IMR-90 (cell line): ENCODE data around the gene CAMK2G. TPM values are rescaled to one million over a fixed set of nuclear protein-coding genes. Genes with fewer than 3 reads are reported as not detected.

Source experiments
- ATAC-seq: fragments of 200-7000 bp; cut with Tn5 transposase; 2 replicates; pipeline ENCODE4 v1.9.1; 2020; ENCODE audit warnings: low read depth, mild to moderate bottlenecking, moderate library complexity
- BruUV-seq: library from RNA; stranded (reverse); fragments of 400-500 nt; replicated peaks from 2 replicates; lab custom pipeline; 2021; lab: Mats Ljungman, UMichigan
- CTCF ChIA-PET: fragments of 300-600 bp; formaldehyde crosslinking; extraction: SDS; loops from one replicate; lab custom pipeline; 2021; ENCODE audit warnings: antibody characterized with exemption; lab: Yijun Ruan, JAX
- POLR2A ChIA-PET: fragments of 300-600 bp; sonication (Branson Sonifier 250); formaldehyde crosslinking; loops from one replicate; lab custom pipeline; 2022; ENCODE audit warnings: antibody characterized with exemption; ENCODE audit not compliant: unreplicated experiment; lab: Charles Lee
- DNase-seq: peaks from one replicate; pipeline ENCODE4 v3.0.0; 2013
- H2AFZ ChIP-seq: replicated peaks from 2 replicates; pipeline ENCODE3; 2013; ENCODE audit warnings: low read length, mild to moderate bottlenecking; ENCODE audit not compliant: poor library complexity
- H2AK5ac ChIP-seq: 2 replicates; pipeline ENCODE4 v1.6.1; 2013; ENCODE audit warnings: low read depth, low read length, inconsistent platforms
- H2AK9ac ChIP-seq: replicated peaks from 2 replicates; pipeline ENCODE3; 2013; ENCODE audit warnings: mild to moderate bottlenecking, low read depth, low read length, moderate library complexity; ENCODE audit not compliant: poor library complexity
- H2BK120ac ChIP-seq: 2 replicates; pipeline ENCODE4 v1.6.1; 2013; ENCODE audit warnings: low read depth, low read length, inconsistent platforms
- H2BK15ac ChIP-seq: 3 replicates; pipeline ENCODE4 v1.6.1; 2013; ENCODE audit warnings: low read depth, low read length, inconsistent platforms
- H2BK20ac ChIP-seq: 2 replicates; pipeline ENCODE4 v1.6.1; 2013; ENCODE audit warnings: low read depth, mild to moderate bottlenecking, inconsistent platforms, low read length, moderate library complexity
- H2BK5ac ChIP-seq: 2 replicates; pipeline ENCODE4 v1.6.1; 2013; ENCODE audit warnings: mild to moderate bottlenecking, low read depth, low read length, inconsistent platforms; ENCODE audit not compliant: poor library complexity, severe bottlenecking
- H3K14ac ChIP-seq: replicated peaks from 2 replicates; pipeline ENCODE4 v1.6.1; 2013; ENCODE audit warnings: low read depth, low read length, inconsistent platforms
- H3K18ac ChIP-seq: 2 replicates; pipeline ENCODE4 v1.6.1; 2013; ENCODE audit warnings: low read depth, low read length, control low read depth
- H3K23ac ChIP-seq: 2 replicates; pipeline ENCODE4 v1.6.1; 2013; ENCODE audit warnings: low read depth, low read length, inconsistent platforms
- H3K27ac ChIP-seq: 2 replicates; pipeline ENCODE4 v1.5.1; 2013; ENCODE audit warnings: mild to moderate bottlenecking, control low read depth, low read length; ENCODE audit not compliant: insufficient read depth
- H3K27me3 ChIP-seq: 2 replicates; pipeline ENCODE4 v1.6.1; 2013; ENCODE audit warnings: low read length; ENCODE audit not compliant: control insufficient read depth, insufficient read depth
- H3K36me3 ChIP-seq: 2 replicates; pipeline ENCODE4 v1.6.1; 2013; ENCODE audit warnings: low read length, mixed read lengths; ENCODE audit not compliant: control insufficient read depth, insufficient read depth
- H3K4ac ChIP-seq: 2 replicates; pipeline ENCODE4 v1.6.1; 2013; ENCODE audit warnings: low read depth, low read length, inconsistent platforms
- H3K4me1 ChIP-seq: 2 replicates; pipeline ENCODE4 v1.6.1; 2013; ENCODE audit warnings: low read length, mixed read lengths; ENCODE audit not compliant: control insufficient read depth, insufficient read depth
- H3K4me2 ChIP-seq: 2 replicates; pipeline ENCODE4 v1.6.1; 2013; ENCODE audit warnings: low read depth, mild to moderate bottlenecking, control low read depth, low read length, moderate library complexity
- H3K4me3 ChIP-seq: 2 replicates; pipeline ENCODE4 v1.5.1; 2013; ENCODE audit warnings: low read depth, mild to moderate bottlenecking, control low read depth, low read length, moderate library complexity; ENCODE audit not compliant: insufficient read depth
- H3K56ac ChIP-seq: 2 replicates; pipeline ENCODE4 v1.6.1; 2013; ENCODE audit warnings: low read length, inconsistent platforms; ENCODE audit not compliant: insufficient read depth; ENCODE audit errors: extremely low read depth
- H3K79me1 ChIP-seq, 2 experiments: 2 replicates each; pipeline ENCODE4 v1.6.1; 2013; ENCODE audit warnings: low read length in 2 of 2, inconsistent platforms in 1 of 2, low read depth in 1 of 2
- H3K9ac ChIP-seq: 2 replicates; pipeline ENCODE4 v1.6.1; 2013; ENCODE audit warnings: low read depth, low read length, control low read depth
- H3K9me1 ChIP-seq: 2 replicates; pipeline ENCODE4 v1.6.1; 2013; ENCODE audit warnings: low read length, inconsistent platforms; ENCODE audit not compliant: insufficient read depth
- H3K9me3 ChIP-seq: 2 replicates; pipeline ENCODE4 v1.6.1; 2013; ENCODE audit warnings: low read length; ENCODE audit not compliant: control insufficient read depth, insufficient read depth
- H4K20me1 ChIP-seq: 2 replicates; pipeline ENCODE4 v1.6.1; 2013; ENCODE audit warnings: low read length, inconsistent platforms; ENCODE audit not compliant: insufficient read depth
- H4K5ac ChIP-seq: 2 replicates; pipeline ENCODE4 v1.6.1; 2013; ENCODE audit warnings: mild to moderate bottlenecking, low read depth, low read length, control low read depth
- H4K8ac ChIP-seq, 2 experiments: 2 replicates each; pipeline ENCODE4 v1.6.1; 2013; ENCODE audit warnings: low read depth in 2 of 2, low read length in 2 of 2, control low read depth in 1 of 2, inconsistent platforms in 1 of 2
- H4K91ac ChIP-seq: 2 replicates; pipeline ENCODE4 v1.6.1; 2013; ENCODE audit warnings: low read depth, low read length, inconsistent platforms; ENCODE audit not compliant: insufficient read depth
- BHLHE40 ChIP-seq: fragments of 150-350 bp; IDR thresholded peaks from 2 replicates; pipeline ENCODE4 v1.6.1; 2016; ENCODE audit warnings: mild to moderate bottlenecking, low read depth, low read length
- CHD1 ChIP-seq: IDR thresholded peaks from 2 replicates; pipeline ENCODE4 v1.6.1; 2012; ENCODE audit warnings: low read depth, low read length, improper control_type of control experiment
- CTCF ChIP-seq: conservative IDR thresholded peaks from 2 replicates; pipeline ENCODE4 v1.5.1; 2012; ENCODE audit warnings: mild to moderate bottlenecking, low read depth, low read length, improper control_type of control experiment
- ELK1 ChIP-seq: fragments of 150-350 bp; IDR thresholded peaks from 2 replicates; pipeline ENCODE4 v1.6.1; 2016; ENCODE audit warnings: low read depth, mild to moderate bottlenecking, low read length, moderate library complexity, borderline replicate concordance
- MAFK ChIP-seq: IDR thresholded peaks from 2 replicates; pipeline ENCODE4 v1.6.1; 2012; ENCODE audit warnings: low read depth, low read length, improper control_type of control experiment
- MAZ ChIP-seq: IDR thresholded peaks from 2 replicates; pipeline ENCODE4 v1.6.1; 2012; ENCODE audit warnings: low read depth, mild to moderate bottlenecking, low read length, improper control_type of control experiment, moderate library complexity, borderline replicate concordance
- MXI1 ChIP-seq: IDR thresholded peaks from 2 replicates; pipeline ENCODE4 v1.6.1; 2012; ENCODE audit warnings: low read depth, mild to moderate bottlenecking, low read length, moderate library complexity, borderline replicate concordance
- NFE2L2 ChIP-seq: fragments of 150-350 bp; IDR thresholded peaks from 2 replicates; pipeline ENCODE4 v1.6.1; 2016; ENCODE audit warnings: low read depth, mild to moderate bottlenecking, low read length
- RAD21 ChIP-seq: IDR thresholded peaks from 2 replicates; pipeline ENCODE4 v1.6.1; 2012; ENCODE audit warnings: low read length, improper control_type of control experiment
- RCOR1 ChIP-seq: IDR thresholded peaks from 2 replicates; pipeline ENCODE4 v1.6.1; 2012; ENCODE audit warnings: mild to moderate bottlenecking, low read length, improper control_type of control experiment; ENCODE audit not compliant: insufficient replicate concordance
- RFX5 ChIP-seq: IDR thresholded peaks from 2 replicates; pipeline ENCODE4 v1.8.0; 2012; ENCODE audit warnings: low read depth, mild to moderate bottlenecking, low read length, moderate library complexity
- SMC3 ChIP-seq: fragments of 150-350 bp; IDR thresholded peaks from 2 replicates; pipeline ENCODE4 v1.6.1; 2016; ENCODE audit warnings: low read depth, mild to moderate bottlenecking, antibody characterized with exemption, low read length, moderate library complexity
- USF2 ChIP-seq: fragments of 150-350 bp; IDR thresholded peaks from 2 replicates; pipeline ENCODE4 v1.6.1; 2017; ENCODE audit warnings: mild to moderate bottlenecking, antibody characterized with exemption, low read length, low read depth
- WGBS, 2 experiments: methylation state at CpG; one replicate each; pipeline versions ENCODE4 v1.1.5 to v1.1.7; 2013; ENCODE audit warnings: missing lambda C conversion rate in 2 of 2; ENCODE audit not compliant: insufficient read length in 1 of 2; ENCODE audit errors: extremely low coverage in 2 of 2; 5-methylcytosine and 5-hydroxymethylcytosine counted together
- dilution Hi-C: fragments of 300-500 bp; cut with HindIII; formaldehyde crosslinking; loops from one replicate; pipeline ENCODE4 v1.14.3; 2018; ENCODE audit warnings: low sequenced_read_pairs; ENCODE audit not compliant: unreplicated experiment
- in situ Hi-C: fragments of 300-500 bp; cut with MboI; formaldehyde crosslinking; loops from 3 replicates; pipeline ENCODE4 v1.14.3; 2019; ENCODE audit warnings: low sequenced_read_pairs, inconsistent platforms, mixed read lengths
- intact Hi-C: fragments of 100-400 bp; cut with micrococcal nuclease; formaldehyde crosslinking; loops from 2 replicates; pipeline ENCODE4 v1.10.0; 2022
- polyA plus RNA-seq, 3 experiments: library from polyadenylated mRNA; depleted of rRNA; stranded (reverse); fragments of >200 nt; gene quantifications; 2 replicates each; pipeline ENCODE4 v1.2.3, GENCODE V29; 2012; ENCODE audit warnings: low replicate concordance in 1 of 3
- total RNA-seq: library from RNA; depleted of rRNA; stranded (reverse); fragments of >200 nt; gene quantifications from 2 replicates; pipeline ENCODE4 v1.2.3, GENCODE V29; 2012

The CAMK2G gene
- total and polyA plus RNA-seq, 2 of the 4 experiments (the other 2 are of a cell fraction) = 20.4 to 25.4 TPM

GRCh38 chr10:73847031-73847430 is 27.3 kb downstream of the CAMK2G start (continued):
- no peak for TF ChIP-seq MAFK

- no peak for ATAC-seq
- in situ Hi-C loops (no loop called here), dilution Hi-C loops (no loop called here), intact Hi-C loops (no loop called here)
- POLR2A ChIA-PET = interaction anchor here (0.5 kb wide), 1 partner anchor 209 kb away, joined by 6 read pairs; no protein-coding TSS in a partner anchor
- H2BK120ac ChIP-seq = no peak overlapping the region
- H2BK5ac ChIP-seq = no peak overlapping the region
- no peak overlapping the region for H3K9ac ChIP-seq
- H3K4me2 ChIP-seq = no peak overlapping the region
- 0 out of 2 replicates have a peak, but pooled peaks cover 4% of the 10 kb centered on the region for H3K9me1 ChIP-seq
- TF ChIP-seq CTCF = no peak
- no peak for TF ChIP-seq USF2
- TF ChIP-seq RFX5 = no peak
- no peak for TF ChIP-seq RAD21
- TF ChIP-seq SMC3 = no peak
- no peak for TF ChIP-seq RCOR1
- no peak for TF ChIP-seq NFE2L2
- no peak for TF ChIP-seq MAZ
- TF ChIP-seq CHD1 = no peak
- no peak for TF ChIP-seq BHLHE40
- TF ChIP-seq MAFK = no peak
- no peak for TF ChIP-seq ELK1
- TF ChIP-seq MXI1 = no peak
- H4K8ac ChIP-seq = no peak overlapping the region
- H3K4ac ChIP-seq = no peak overlapping the region
- no peak overlapping the region for H3K14ac ChIP-seq
- H2AK9ac ChIP-seq = no peak overlapping the region
- no peaks in the 10 kb centered on the region for H3K27me3 ChIP-seq
- no peak overlapping the region for H2AFZ ChIP-seq
- no peak overlapping the region for H3K27ac ChIP-seq
- no peak overlapping the region for H3K18ac ChIP-seq
- H2AK5ac ChIP-seq = no peak overlapping the region
- H3K79me1 ChIP-seq = peaks cover 0 to 4% of the 10 kb centered on the region in 2 experiments; a peak in 1 of 4 replicates
- H4K5ac ChIP-seq = no peak overlapping the region
- H3K56ac ChIP-seq = no peak overlapping the region
- CTCF ChIA-PET = interaction anchor here (0.6 kb wide), 1 partner anchor 37 kb away, joined by 3 read pairs; no protein-coding TSS in a partner anchor
- H3K9me3 ChIP-seq = no peaks in the 10 kb centered on the region
- no peak overlapping the region for H2BK15ac ChIP-seq
- no peak overlapping the region for H3K4me3 ChIP-seq
- peaks cover 4% of the 10 kb centered on the region; the same call in 1 of the 2 replicates for H3K4me1 ChIP-seq
- no peak overlapping the region for H4K91ac ChIP-seq
- no peak overlapping the region for H3K23ac ChIP-seq
- H4K20me1 ChIP-seq = no peaks in the 10 kb centered on the region
- no TSS peak for BruUV-seq
- H2BK20ac ChIP-seq = no peak overlapping the region
- 80% methylated on average over 3 of the region's 5 CpGs; no CpG with 5 or more reads in 1 of the 2 experiments for WGBS, 2 experiments
- no peak for DNase-seq
- H3K36me3 ChIP-seq = peaks cover 42% of the 10 kb centered on the region
Measured at GRCh38 chr10:73843261-73843660, 31.1 kb downstream of the CAMK2G start.
